NCI-H446 treated with DMSO at 0.1 percent for 48 hours (cell line): ENCODE results near the gene C4B.

Experiments
- DNase-seq: peaks from one replicate; lab custom pipeline; 2025; lab: John Stamatoyannopoulos, UW

C4B gene

GRCh38 chr6:32082935-32083334, 68.3 kb downstream of the C4B start:
- no peak for DNase-seq

- DNase-seq = no peak
Measured at GRCh38 chr6:32083812-32084768, 69.5 kb downstream of the C4B start.

GRCh38 chr6:32084780-32085179, 70.2 kb downstream of the C4B start:
- DNase-seq = no peak
